Prostate gland (tissue), 2 donors: Measurements from ENCODE around the gene SLC39A11. TPM values are rescaled to one million over a fixed set of nuclear protein-coding genes. Genes with fewer than 3 reads are reported as not detected.

Experiments used
- DNase-seq: peaks from one replicate; pipeline ENCODE4 v3.0.0-alpha.2; 2019; ENCODE audit warnings: low spot score
- H3K27ac ChIP-seq, 2 donors: fragments of 200-600 bp; sonication (generic); 2 replicates each; pipeline ENCODE4 v1.5.1; 2017 to 2019
- H3K27me3 ChIP-seq: fragments of 200-600 bp; sonication (generic); replicated peaks from 2 replicates; pipeline ENCODE4 v1.5.1; 2019; ENCODE audit not compliant: insufficient read depth
- H3K36me3 ChIP-seq, 2 donors: fragments of 200-600 bp; sonication (generic); 1 replicate in 1 of 2; 2 replicates in 1 of 2; pipeline versions ENCODE4 v1.5.1 to v1.8.1; 2017 to 2019
- H3K4me1 ChIP-seq: fragments of 200-600 bp; sonication (generic); replicated peaks from 2 replicates; pipeline ENCODE4 v1.5.1; 2019
- H3K4me3 ChIP-seq, 2 donors: fragments of 200-600 bp; sonication (generic); 2 replicates each; pipeline ENCODE4 v1.5.1; 2017 to 2019
- H3K9me3 ChIP-seq: fragments of 200-600 bp; sonication (generic); 2 replicates; pipeline ENCODE4 v1.5.1; 2017
- CTCF ChIP-seq, 4 experiments: fragments of 200-600 bp in 2 of 4; fragments of 450-650 bp in 2 of 4; sonication (generic) in 2 of 4; IDR thresholded peaks; 1 replicate in 3 of 4; 2 replicates in 1 of 4; pipeline ENCODE4 v1.5.1; 2016 to 2019; ENCODE audit warnings: antibody characterized with exemption in 4 of 4, mild to moderate bottlenecking in 2 of 4, moderate library complexity in 2 of 4
- POLR2A ChIP-seq: fragments of 450-650 bp; IDR thresholded peaks from one replicate; pipeline ENCODE4 v1.6.1; 2016; ENCODE audit warnings: antibody characterized with exemption, mild to moderate bottlenecking
- POLR2AphosphoS5 ChIP-seq: sonication (generic); formaldehyde crosslinking; IDR thresholded peaks from one replicate; pipeline ENCODE4 v1.6.1; 2017; ENCODE audit warnings: antibody characterized with exemption
- WGBS: methylation state at CpG from one replicate; pipeline ENCODE4 v1.1.5; 2018; 5-methylcytosine and 5-hydroxymethylcytosine counted together
- intact Hi-C: fragments of 100-400 bp; cut with DNase I; formaldehyde crosslinking; loops from one replicate; pipeline ENCODE4 v1.14.2; 2022
- total RNA-seq, 2 donors: library from RNA; depleted of rRNA; stranded (reverse); fragments of >200 nt; gene quantifications; one replicate each; pipeline ENCODE4 v1.1.0, GENCODE V29; 2016

SLC39A11 gene
- total RNA-seq, 2 donors from 2014 or later, result 15.1 to 29.7 TPM

GRCh38 chr17:72743037-72743467, 349.4 kb downstream of the SLC39A11 start:
- intact Hi-C loops, result no loop called here
- Histone ChIP-seq H3K4me3 (no peak overlapping the region), H3K9me3 (no peaks in the 10 kb centered on the region), H3K4me1 (no peaks in the 10 kb centered on the region), H3K36me3 (no peaks in the 10 kb centered on the region), H3K27ac (no peak overlapping the region), H3K27me3 (no peaks in the 10 kb centered on the region)
- 63% methylated on average over 4 of the region's 4 CpGs for WGBS
- DNase-seq, result no peak
- no peak for TF ChIP-seq POLR2A
- no peak for TF ChIP-seq POLR2AphosphoS5

GRCh38 chr17:72737151-72737690, 355.3 kb downstream of the SLC39A11 start:
- WGBS, result 84% methylated on average over 4 of the region's 4 CpGs
- H3K36me3 ChIP-seq, result no peaks in the 10 kb centered on the region
- DNase-seq, result no peak
- no peak for TF ChIP-seq CTCF (IDR thresholded peaks at IDR 0.05)
- TF ChIP-seq POLR2AphosphoS5, result no peak
- TF ChIP-seq POLR2A, result no peak
- H3K4me3 ChIP-seq, result no peak overlapping the region
- H3K27me3 ChIP-seq, result no peaks in the 10 kb centered on the region
- no peaks in the 10 kb centered on the region for H3K4me1 ChIP-seq
- no peak overlapping the region for H3K27ac ChIP-seq
- intact Hi-C loops, result no loop called here
- H3K9me3 ChIP-seq, result no peaks in the 10 kb centered on the region

- H3K9me3 ChIP-seq, result no peaks in the 10 kb centered on the region
- H3K4me3 ChIP-seq, result no peak overlapping the region
- TF ChIP-seq POLR2AphosphoS5 (no peak), CTCF (IDR thresholded peaks at IDR 0.05) (no peak), POLR2A (no peak)
- no peaks in the 10 kb centered on the region for H3K4me1 ChIP-seq
- intact Hi-C loops, result no loop called here
- H3K36me3 ChIP-seq, result no peaks in the 10 kb centered on the region
- DNase-seq, result no peak
- no peak overlapping the region for H3K27ac ChIP-seq
- no peaks in the 10 kb centered on the region for H3K27me3 ChIP-seq
- WGBS, result 83% methylated on average over 8 of the region's 8 CpGs
These were observed 356.9 kb downstream of the SLC39A11 start for GRCh38 chr17:72735592-72735991.

- Histone ChIP-seq H3K4me1 (no peaks in the 10 kb centered on the region), H3K9me3 (no peaks in the 10 kb centered on the region), H3K4me3 (no peak overlapping the region), H3K27me3 (no peaks in the 10 kb centered on the region), H3K36me3 (no peaks in the 10 kb centered on the region), H3K27ac (no peak overlapping the region)
- TF ChIP-seq CTCF (IDR thresholded peaks at IDR 0.05) (no peak), POLR2A (no peak)
- 95% methylated on average over 10 of the region's 10 CpGs for WGBS
- intact Hi-C loops, result no loop called here
- DNase-seq, result no peak
These were observed 357.4 kb downstream of the SLC39A11 start for GRCh38 chr17:72735048-72735447.

- intact Hi-C loops, result no loop called here
These were observed 357.9 kb downstream of the SLC39A11 start for GRCh38 chr17:72734613-72735012.

More at GRCh38 chr17:72734613-72735012, 357.9 kb downstream of the SLC39A11 start:
- Histone ChIP-seq H3K36me3 (no peaks in the 10 kb centered on the region), H3K4me3 (no peak overlapping the region), H3K27ac (no peak overlapping the region), H3K27me3 (no peaks in the 10 kb centered on the region), H3K9me3 (no peaks in the 10 kb centered on the region), H3K4me1 (no peaks in the 10 kb centered on the region)
- TF ChIP-seq POLR2A, result no peak
- TF ChIP-seq CTCF (IDR thresholded peaks at IDR 0.05), result no peak
- no peak for TF ChIP-seq POLR2AphosphoS5
- DNase-seq, result no peak
- WGBS, result 88% methylated on average over 10 of the region's 10 CpGs
